Stimulated activated CD8-positive, alpha-beta memory T cell treated with anti-CD3 and anti-CD28 coated beads, Interleukin-7, amount 100 ng/mL, for 1 hour (primary cell): ENCODE data around the gene EPS8L3.
"Not testable (repeated sequence)": the region's sequence is repeated elsewhere in the genome, so short reads cannot be mapped to it uniquely, and the experiment has no call there.

Source experiments
- DNase-seq, 2 donors: peaks; one replicate each; pipeline ENCODE4 v3.0.0-alpha.2; 2020; ENCODE audit warnings: low read depth in 2 of 2

Gene EPS8L3

DNA sequence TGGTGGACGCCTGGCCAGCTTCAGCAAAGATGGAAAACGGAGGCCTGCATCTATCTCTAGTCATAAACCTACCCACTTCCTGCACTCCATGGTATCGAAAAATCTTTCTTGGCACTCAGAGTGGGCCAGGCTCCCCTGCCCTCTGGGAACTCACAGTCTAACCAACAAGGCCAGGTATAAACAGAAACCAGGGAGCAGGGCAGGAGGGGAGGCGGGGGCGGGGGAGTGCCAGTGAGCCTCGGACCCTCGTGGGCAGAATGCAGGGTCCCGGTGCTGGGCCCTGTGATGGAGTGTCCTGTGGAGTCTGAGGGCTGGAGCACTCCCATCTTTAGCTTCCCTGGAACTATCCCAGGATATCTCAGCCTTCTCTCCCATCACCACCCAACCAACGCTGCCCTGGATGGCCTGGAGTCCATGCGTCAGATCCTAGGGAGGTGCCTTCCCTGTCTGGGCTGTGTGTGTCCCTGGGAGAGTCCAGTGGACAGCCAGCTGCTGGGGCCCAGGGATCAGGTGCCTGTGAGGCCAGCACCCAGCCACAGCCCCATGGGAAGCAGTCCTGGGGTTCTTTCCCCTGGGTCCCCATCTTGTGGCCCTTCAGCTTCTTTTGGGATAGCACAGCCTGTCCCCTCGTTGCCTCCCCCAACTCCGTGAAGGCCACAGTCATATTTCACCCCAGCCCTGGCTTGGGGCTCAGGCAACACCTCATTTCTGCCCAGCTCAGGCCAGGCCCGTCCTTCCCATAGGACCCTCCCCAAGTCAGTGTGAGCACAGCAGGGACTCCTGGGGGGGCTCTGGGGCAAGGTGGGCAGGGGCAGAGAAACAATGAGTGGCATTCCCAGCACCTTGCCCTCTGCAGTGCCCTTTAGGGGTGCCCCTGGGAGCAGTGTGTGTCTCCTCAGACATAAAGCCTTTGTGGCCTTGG is 1.1 kb upstream of the EPS8L3 start:
- DNase-seq, result no peak

DNA sequence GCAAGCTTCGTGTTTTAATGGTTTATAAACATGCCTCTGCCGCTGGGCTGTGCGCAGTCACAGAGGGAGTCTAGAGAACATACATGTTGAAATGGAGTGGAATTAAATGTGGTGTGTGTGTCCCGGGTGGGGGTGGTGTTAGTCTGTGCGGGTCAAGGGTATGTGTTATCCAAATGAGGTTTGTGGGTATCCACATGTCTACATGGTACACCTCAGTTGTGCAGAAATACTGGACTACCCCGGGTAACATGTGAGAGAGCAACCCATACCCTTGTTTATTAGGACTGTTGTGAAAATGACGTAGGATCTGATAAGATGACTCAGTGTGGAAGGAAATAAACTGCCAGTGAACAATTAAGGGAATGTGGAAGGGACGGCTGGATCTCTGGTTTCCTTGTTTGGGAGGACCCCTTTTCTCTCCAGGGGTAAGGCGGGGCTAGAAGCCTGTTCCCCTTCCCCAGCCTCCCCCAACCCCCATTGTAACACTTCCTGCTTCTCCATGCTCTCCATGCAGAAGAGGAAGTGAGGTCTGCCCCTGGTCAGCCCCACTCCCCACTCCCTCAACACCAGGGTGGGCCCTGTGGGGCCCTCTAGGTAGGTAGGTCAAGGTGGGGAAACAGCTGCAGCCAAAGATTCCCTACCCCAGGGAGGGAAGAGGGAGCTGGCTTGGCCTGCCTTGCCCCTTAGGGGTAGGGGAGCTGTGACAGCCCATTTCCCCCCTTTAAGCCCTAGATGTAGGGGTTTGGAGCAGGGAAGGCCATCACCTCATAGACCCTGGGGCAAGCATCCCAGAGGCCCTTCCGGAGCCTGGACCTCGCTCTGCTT is 690 bp downstream of the EPS8L3 start:
- DNase-seq, result no peak

DNA sequence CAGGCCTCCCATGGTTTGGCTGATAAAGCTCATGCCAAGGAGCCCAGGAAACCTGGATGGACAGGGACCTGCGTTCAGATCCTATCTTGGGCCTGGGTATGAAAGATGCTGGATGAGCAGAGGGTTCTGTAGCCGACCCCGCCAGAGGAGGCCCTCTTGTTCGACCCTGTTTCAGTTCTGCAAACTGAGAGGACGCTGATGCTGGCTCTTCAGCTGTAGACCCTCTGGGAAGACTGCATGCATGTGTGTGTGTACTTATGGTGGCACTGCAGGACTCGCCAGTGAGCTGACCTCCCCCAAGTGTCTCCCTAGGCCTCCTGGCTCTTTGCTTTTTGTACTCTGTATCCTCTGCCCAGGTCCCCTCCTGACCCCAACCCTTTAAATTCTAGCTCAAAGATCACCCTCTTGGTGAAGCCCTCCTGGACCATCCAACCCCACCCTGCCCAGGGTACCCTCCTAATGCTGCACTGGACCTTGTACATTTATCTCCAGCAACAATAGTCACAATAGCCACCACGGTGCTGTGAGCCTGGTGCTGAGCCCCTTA is 1.6 kb downstream of the EPS8L3 start:
- no peak for DNase-seq

DNA sequence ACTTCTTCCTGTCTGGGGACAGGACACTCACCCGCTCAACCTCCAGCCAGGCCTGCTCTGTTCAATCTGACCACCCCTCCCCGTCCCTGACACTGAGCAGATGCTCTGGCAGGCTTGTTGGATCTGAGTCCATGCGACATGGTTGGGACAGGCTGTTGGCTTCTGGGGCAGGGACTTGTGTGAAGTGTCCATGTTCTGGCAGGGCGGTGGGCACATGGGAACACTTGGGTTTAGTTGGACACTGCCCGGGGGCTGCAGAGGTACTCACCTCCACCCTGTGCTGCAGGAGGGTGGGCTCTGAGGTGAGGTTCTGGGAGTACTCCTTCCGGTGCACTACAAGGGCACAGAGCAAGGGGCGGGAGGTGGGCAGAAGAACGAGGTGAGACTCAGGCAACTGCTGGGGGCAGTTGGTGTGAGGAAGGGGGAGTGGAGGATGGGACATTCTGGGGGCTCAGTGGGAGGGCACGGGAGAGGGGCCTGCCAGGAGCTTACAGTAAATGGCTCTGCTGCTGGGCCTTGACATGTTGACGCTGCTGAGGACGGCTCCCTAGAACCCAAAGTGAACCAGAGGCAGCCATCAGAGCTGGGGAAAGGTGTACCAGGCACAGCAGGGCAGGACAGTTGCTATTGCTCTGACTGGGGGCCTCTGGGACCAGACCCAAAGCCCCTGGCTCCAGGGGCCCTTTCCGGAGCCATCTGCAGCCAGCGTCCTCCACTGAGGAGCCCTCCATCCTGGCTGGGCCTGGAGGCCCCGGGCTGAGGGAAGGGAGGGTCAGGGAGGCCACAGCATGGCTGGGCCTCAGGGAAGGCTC is 2.3 kb downstream of the EPS8L3 start:
- no peak for DNase-seq

DNA sequence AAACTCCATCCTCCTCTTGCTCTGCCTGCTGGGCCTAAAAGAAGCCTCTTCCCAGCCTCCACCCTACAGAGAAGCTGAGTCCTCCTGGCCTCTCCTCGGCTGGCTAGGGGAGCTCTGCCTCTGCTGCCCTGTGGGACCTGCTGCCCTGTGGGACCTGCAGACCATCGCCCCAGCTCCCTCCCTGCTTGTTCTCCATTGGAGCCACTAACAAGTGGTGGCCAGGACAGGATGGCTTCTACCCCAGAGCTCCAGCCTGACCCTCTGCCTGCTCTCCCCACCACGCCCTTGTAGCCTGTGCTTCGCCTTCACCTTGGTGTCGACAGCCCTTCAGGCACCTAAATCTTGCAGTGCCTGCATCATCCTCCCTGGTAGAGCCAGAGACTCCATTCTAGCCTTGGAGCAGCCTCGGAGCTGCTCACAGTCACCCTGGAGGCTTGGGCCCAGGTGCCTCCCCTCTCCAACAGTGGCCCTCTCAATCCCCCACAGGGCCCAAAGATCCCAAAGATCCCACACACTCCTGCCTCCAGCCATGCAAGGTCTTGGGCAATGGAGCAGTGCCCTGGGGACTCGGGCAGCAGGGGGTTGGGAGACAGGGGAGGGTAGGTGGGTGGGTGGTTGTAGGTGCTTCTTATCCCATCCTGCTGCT is 3.0 kb downstream of the EPS8L3 start:
- DNase-seq, result no peak

DNA sequence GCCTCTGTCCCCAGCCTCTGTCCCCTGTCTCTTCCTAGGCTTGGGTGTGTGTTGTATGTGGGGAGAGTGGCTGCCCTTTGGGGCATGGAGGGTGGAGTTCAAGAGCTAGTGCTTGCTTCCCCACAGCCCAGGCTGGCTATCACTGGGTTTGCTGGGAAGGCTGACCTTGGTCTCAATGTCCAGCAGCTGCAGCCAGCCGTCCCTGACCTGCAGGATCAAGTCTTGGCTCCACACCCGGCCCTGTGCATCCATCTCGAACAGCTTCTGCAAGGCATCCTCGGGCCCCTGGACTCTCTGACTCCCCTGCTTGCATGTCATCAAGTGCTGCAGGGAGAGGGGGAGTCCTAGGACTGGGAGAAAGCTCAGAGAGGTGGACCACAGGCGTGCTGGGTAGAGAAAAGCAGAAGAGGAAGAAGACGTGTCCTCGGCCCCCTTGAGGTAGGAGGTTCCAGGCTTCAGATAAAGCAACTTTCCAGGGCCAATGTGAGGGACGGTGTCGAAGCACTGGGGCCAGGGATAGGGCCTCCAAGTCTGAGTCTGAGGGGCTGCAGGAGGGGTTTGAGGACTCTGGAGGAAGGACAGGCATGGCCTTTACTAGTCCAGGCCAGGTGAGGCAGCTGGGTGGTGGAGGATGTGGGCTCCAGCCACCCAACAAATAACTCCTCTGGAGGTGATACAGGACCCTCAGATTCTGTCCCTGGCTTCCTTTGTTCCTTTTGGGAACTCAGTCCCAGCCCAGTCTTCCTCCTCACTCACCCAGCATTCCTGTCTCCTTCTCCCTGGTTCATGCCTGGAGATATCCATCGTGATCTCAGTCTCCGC is 4.0 kb downstream of the EPS8L3 start:
- DNase-seq, result no peak

DNA sequence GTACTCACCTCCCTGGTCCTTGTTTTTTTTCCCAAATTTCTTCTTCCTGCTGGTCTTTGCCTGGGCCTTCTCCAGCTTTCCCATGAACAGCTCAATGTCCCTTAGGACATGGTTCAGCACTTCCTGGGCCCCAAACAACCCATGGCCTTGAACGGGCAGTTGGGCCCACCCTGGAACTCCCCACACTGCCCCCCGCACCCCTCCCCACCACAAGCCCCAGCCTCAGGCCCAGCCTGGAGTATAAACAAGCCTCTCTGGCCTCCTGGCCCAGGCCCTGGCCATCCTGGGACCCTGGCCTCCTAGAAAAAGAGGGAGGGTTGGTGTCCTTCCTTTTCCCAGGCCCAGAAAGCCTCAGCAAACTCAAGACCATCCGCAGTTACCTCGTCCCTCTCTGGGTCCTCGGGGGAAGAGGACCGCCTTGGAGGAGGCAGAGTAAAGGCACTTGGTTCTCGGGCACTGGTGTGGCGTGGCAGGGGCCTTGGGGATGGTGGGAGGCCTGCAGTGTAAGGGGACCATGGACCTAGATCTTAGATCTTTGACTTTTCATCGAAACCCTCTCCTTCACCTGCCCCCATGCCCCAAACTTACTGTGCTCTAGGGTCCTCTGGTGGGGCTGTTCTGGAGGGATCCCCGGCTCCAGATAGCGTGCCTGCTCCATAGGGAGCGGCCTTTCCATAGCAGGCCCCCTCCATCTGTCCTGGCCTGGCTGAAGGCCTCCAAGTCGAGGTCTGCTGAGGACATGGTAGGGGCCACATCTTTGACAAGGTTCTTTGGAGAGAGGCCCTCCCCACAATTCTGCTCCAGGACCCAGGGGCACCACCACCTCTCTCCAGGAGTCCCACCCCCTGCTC is 5.6 kb downstream of the EPS8L3 start:
- no peak for DNase-seq

DNA sequence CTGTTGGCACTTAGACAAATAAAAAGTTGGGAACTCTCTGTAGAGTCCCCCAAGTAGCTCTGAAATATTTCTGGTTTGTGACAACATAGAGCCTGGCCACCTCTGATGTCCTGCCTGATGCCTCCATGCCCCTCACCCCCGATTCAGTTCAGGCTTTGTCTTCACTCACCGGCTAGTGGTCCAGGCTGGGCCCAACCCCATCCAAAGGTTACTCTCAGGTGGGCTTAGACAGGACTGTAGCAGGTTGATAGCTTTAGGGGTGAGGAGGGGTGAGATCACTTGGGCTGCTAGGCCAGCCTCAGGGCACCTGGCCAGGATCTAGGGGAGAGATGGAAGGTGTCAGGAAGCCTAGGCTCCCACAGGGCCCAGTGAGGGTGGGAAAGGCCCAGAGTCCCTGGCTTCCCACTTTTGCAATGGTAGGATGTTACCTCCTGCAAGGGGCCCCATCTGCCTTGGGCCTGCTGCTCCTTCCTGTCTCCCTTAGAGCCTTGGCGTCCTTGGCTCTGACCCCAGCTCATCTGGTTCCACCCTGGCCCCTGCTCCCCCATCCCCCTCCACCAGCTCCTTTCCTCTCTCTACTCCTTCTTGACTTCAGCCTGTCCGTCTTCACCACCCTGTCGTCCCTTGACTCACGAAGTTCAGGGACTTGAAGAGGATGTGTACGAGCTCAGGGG is 6.7 kb downstream of the EPS8L3 start:
- DNase-seq, result no peak

DNA sequence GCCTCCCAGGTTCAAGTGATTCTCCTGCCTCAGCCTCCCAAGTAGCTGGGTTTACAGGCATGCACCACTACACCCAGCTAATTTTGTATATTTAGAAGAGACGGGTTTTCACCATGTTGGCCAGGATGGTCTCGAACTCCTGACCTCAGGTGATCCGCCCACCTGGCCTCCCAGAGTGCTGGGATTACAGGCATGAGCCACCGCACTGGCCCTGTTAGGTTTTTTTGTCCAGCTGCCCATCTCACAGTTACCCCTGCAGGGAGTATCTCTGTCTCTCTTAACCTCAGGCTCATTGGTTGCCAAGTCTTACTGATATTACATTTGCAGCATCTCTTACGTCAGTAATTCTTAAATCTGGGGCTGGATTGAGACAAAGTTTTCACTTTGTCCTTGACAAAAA is 7.4 kb downstream of the EPS8L3 start:
- not testable (repeated sequence) for DNase-seq

DNA sequence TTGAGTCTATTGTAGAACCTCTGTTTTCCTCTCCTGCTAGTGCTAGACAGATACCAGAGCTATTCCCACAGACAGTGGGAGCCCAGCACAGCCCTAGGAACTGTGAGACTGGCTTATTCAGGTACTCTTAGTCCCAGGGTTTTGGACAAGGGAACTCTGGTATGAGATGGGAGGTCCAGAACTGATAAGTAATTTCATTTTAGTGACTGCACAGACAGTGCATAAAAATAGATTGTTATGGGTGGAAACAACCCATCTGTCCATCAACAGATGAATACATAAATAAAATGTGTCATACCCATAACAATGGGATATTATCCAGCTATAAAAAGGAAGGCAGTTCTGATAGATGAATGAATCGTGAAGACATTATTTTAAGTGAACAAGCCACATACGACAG is 9.0 kb downstream of the EPS8L3 start:
- no peak for DNase-seq

DNA sequence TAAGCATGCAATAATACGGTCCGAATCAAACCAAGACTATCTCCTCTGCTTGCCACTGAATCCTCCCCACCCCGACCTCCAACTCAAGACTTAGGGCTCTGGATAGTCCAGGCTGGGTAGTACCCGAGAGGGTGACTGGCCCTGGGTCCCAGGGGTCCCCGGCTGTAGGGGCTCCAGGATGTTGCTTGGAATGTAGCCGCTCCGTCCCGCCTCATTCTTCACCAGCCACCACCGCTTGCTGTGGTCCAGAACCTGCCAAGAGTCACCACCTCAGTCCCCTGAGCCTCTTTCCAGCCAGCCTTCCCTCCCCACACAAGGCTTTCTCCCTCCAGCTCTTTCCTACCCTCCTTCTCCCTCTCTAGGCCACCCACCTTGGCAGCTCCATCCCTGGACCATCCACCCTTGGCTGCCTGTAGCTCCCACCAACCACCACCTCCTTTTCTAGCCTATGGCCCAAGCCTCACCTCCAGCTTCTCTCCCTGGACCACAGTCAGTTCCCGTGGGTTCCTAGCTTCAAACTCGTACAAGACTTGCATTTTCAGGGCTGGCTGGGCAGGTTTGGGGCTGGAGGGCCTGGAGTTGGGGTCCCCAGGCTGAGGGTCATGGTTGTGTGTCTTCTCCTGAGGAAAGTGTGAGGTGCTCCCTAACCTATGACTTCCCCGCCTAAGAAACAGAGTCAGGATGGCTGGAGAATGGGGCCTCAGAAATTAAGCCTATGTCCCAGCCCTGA is 12.0 kb downstream of the EPS8L3 start:
- DNase-seq, result no peak

DNA sequence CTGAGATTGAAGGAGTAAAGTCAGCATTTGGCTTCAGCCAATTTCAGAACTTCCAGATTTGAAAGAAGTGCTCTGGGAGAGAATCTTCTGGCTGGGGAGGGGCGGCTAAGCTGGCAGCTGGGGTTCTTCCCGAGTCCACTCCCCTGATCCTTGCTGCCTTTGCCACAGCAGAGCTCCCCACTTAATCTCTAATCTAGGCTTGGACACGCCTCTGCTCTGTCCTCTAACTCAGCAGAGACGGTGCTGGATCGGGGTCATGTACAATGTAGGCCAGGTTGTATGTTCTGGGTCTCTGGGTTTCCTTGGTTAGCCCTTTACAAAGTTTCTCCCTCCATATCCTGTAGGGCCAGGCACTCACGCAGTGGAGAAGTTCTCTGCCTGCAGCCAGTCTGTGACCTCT is 12.8 kb downstream of the EPS8L3 start:
- no peak for DNase-seq

DNA sequence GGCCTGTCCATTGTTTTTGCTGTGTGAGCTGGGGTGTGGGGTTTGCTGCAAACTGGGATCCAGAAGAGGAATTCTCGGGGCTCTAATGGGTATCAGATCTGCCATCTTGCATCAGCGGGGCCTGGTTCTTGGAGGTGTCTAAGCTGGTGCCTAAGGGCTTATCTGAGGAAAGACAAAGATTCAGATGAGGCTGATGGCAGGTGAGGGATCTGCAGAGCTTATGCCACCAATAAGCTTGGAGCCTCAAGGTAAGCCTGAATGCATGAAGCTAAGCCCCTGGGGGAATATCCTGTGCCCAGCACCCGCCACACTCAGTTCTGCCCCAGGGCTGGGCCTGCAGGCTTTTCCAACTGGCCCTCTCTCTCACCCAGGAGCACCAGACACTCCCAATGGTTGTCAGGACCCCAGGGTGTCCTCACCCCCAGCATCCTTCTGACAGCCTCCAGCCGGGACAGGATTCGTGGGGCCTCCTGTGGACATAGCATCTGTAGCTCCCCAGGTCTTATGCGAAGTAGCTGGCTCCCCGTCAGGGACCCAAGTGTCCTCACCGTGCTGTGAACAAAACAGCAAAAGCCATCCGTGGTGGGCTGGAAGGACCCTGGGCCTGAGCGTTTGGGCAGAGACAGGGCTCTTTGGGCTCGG is 13.4 kb downstream of the EPS8L3 start:
- no peak for DNase-seq

DNA sequence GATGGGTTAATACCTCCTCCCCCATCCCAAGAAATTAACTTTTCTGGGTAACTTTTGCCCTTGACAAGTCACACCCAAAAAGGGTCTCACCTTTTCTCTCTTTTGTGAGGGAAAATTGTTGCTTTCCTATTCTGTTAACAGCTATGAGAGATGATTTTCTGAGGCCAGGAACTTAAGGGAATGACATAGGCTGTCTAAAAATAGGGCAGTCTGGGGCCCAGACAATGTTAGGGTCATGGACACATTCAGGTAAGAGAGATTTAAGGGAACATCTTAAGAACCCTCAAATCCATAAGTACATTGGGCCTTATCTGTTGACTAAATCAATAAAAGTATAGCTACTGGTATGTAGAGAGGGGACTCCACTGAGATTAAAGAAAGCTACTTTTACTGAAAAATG is 14.5 kb downstream of the EPS8L3 start:
- DNase-seq, result no peak

DNA sequence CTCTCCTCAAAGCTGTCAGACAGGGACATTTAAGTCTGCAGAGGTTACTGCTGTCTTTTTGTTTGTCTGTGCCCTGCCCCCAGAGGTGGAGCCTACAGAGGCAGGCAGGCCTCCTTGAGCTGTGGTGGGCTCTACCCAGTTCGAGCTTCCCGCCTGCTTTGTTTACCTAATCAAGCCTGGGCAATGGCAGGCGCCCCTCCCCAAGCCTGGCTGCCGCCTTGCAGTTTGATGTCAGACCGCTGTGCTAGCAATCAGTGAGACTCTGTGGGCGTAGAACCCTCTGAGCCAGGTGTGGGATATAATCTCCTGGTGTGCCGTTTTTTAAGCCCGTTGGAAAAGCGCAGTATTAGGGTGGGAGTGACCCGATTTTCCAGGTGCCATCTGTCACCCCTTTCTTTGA is 15.4 kb downstream of the EPS8L3 start:
- not testable (repeated sequence) for DNase-seq

DNA sequence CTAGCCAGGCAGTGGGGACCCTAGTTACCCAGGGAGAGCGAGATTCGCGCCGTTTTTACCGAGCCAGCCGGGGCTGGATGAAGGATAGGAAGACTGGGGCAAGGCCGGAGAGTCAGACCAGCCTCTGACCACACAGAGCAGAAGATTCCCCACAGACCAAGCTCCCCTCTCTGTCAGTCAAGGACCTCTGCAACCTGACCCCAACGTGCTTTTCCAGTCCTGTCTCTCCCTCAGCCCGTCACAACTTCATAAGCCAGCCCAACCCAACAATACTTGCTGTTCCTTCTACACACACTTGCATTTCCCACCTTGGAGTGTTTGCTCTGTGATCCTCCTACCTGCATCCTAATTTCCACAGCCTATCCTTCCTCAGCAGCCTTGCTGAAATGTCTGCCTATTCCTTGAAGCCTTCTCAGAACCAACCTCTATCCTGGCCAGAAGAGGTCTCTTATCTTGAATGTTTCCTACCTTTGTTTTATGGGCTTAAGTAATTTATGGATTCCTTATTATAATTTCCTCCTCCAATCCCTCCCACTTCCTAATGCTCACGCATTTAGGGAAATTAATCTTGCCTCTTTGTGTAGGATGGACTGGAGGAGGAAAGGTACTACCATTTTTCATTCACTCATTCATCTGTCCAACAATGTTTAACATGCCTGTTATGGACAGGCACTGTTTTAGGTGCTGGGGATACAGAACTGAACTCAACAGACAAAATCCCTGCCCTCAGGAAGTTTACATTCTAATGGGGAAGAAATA is 22.9 kb downstream of the EPS8L3 start, which contains the start of gene GSTM3:
Gene GSTM3, minus strand, starts transcription at position 424 of the 759 bp plus-strand sequence. CDS start 751 bp downstream, outside the sequence.
- no peak for DNase-seq
